Measurements from ENCODE around the gene LPCAT2.

Gene LPCAT2

GRCh38 chr16:55628306-55628968, 119.6 kb downstream of the LPCAT2 start:
- H3K27ac ChIP-seq: no peak overlapping the region
- H3K4me3 ChIP-seq (IDR thresholded peaks at IDR 0.05; ENCODE audit: insufficient read depth, low read depth, low read length): no peak overlapping the region
- H3K4me2 ChIP-seq: no peak overlapping the region
- no peaks in the 10 kb centered on the region for H3K79me2 ChIP-seq (ENCODE audit: insufficient read depth, low read depth)
- H3K36me3 ChIP-seq (ENCODE audit: insufficient read depth): no peaks in the 10 kb centered on the region
- H3K9ac ChIP-seq: no peak overlapping the region
- no peaks in the 10 kb centered on the region for H3K4me1 ChIP-seq (ENCODE audit: low read depth, poor library complexity, severe bottlenecking)
- no peak for TF ChIP-seq CTCF (conservative IDR thresholded peaks at IDR 0.05; ENCODE audit: low read depth, low read length)
- no peaks in the 10 kb centered on the region for H3K27me3 ChIP-seq (ENCODE audit: insufficient read depth, low read depth)
- H2AFZ ChIP-seq (ENCODE audit: low read depth): no peak overlapping the region
- H4K20me1 ChIP-seq (ENCODE audit: insufficient read depth): no peaks in the 10 kb centered on the region

- no peaks in the 10 kb centered on the region for H3K27me3 ChIP-seq (ENCODE audit: insufficient read depth, low read depth)
- no peak overlapping the region for H2AFZ ChIP-seq (ENCODE audit: low read depth)
- H3K4me2 ChIP-seq: no peak overlapping the region
- H3K27ac ChIP-seq: no peak overlapping the region
- no peaks in the 10 kb centered on the region for H3K36me3 ChIP-seq (ENCODE audit: insufficient read depth)
- no peak for TF ChIP-seq CTCF (conservative IDR thresholded peaks at IDR 0.05; ENCODE audit: low read depth, low read length)
- no peaks in the 10 kb centered on the region for H3K4me1 ChIP-seq (ENCODE audit: low read depth, poor library complexity, severe bottlenecking)
- H3K4me3 ChIP-seq (IDR thresholded peaks at IDR 0.05; ENCODE audit: insufficient read depth, low read depth, low read length): no peak overlapping the region
- H3K9ac ChIP-seq: no peak overlapping the region
- H4K20me1 ChIP-seq (ENCODE audit: insufficient read depth): no peaks in the 10 kb centered on the region
- H3K79me2 ChIP-seq (ENCODE audit: insufficient read depth, low read depth): no peaks in the 10 kb centered on the region
Observed at GRCh38 chr16:55630774-55631173, 121.9 kb downstream of the LPCAT2 start.

DNA sequence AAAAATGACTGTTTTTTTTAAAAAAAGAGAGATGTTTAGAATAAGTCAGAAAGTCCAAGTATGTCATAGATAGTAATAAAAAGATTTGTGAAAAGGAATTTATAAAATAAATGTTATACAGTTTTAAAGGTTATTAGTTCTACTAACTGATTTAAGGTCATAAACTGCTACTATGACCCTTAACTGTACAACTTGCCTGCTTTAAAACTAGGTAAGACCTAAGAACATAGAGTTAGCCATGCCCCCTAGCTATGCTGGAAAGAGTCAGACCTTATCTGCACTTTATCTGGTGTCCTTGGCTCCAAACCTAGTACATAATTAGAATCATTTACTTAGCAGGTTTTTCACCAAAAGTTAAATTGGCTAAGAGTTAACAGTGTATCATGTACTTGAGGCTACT, 123.4 kb downstream of the LPCAT2 start:
- no peaks in the 10 kb centered on the region for H4K20me1 ChIP-seq (ENCODE audit: insufficient read depth)
- H3K36me3 ChIP-seq (ENCODE audit: insufficient read depth): no peaks in the 10 kb centered on the region
- no peak overlapping the region for H3K9ac ChIP-seq
- no peak overlapping the region for H2AFZ ChIP-seq (ENCODE audit: low read depth)
- no peak overlapping the region for H3K4me2 ChIP-seq
- H3K4me3 ChIP-seq (IDR thresholded peaks at IDR 0.05; ENCODE audit: insufficient read depth, low read depth, low read length): no peak overlapping the region
- TF ChIP-seq CTCF (conservative IDR thresholded peaks at IDR 0.05; ENCODE audit: low read depth, low read length): no peak
- no peak overlapping the region for H3K27ac ChIP-seq
- no peaks in the 10 kb centered on the region for H3K4me1 ChIP-seq (ENCODE audit: low read depth, poor library complexity, severe bottlenecking)
- no peaks in the 10 kb centered on the region for H3K79me2 ChIP-seq (ENCODE audit: insufficient read depth, low read depth)
- H3K27me3 ChIP-seq (ENCODE audit: insufficient read depth, low read depth): no peaks in the 10 kb centered on the region

GRCh38 chr16:55634193-55634592, 125.3 kb downstream of the LPCAT2 start:
- Histone ChIP-seq H3K27ac (no peak overlapping the region), H3K9ac (no peak overlapping the region), H4K20me1 (ENCODE audit: insufficient read depth) (no peaks in the 10 kb centered on the region), H3K36me3 (ENCODE audit: insufficient read depth) (no peaks in the 10 kb centered on the region), H3K4me3 (IDR thresholded peaks at IDR 0.05; ENCODE audit: insufficient read depth, low read depth, low read length) (no peak overlapping the region), H3K4me1 (ENCODE audit: low read depth, poor library complexity, severe bottlenecking) (no peaks in the 10 kb centered on the region), H2AFZ (ENCODE audit: low read depth) (no peak overlapping the region), H3K4me2 (no peak overlapping the region), H3K27me3 (ENCODE audit: insufficient read depth, low read depth) (no peaks in the 10 kb centered on the region), H3K79me2 (ENCODE audit: insufficient read depth, low read depth) (no peaks in the 10 kb centered on the region)
- no peak for TF ChIP-seq CTCF (conservative IDR thresholded peaks at IDR 0.05; ENCODE audit: low read depth, low read length)

Measured in KMS-11 (cell line).